GM21423 (cell line): ENCODE results near the gene KY.

Experiments used
- ATAC-seq: cut with Tn5 transposase; IDR thresholded peaks from one replicate; pipeline ENCODE4 v1.9.1; 2021; ENCODE audit warnings: mild to moderate bottlenecking, moderate library complexity; ENCODE audit not compliant: unreplicated experiment

The KY gene

GRCh38 chr3:134675726-134676256 lies 25.0 kb upstream of the KY start:
- ATAC-seq = no peak

GRCh38 chr3:134672571-134672970 lies 21.7 kb upstream of the KY start:
- ATAC-seq = no peak

GRCh38 chr3:134667956-134668355 lies 17.1 kb upstream of the KY start:
- no peak for ATAC-seq

- ATAC-seq = no peak
These were observed 16.6 kb upstream of the KY start for GRCh38 chr3:134667406-134667805.

GRCh38 chr3:134666885-134667284 lies 16.1 kb upstream of the KY start:
- no peak for ATAC-seq

GRCh38 chr3:134666466-134666865 lies 15.6 kb upstream of the KY start:
- no peak for ATAC-seq

GRCh38 chr3:134666052-134666451 lies 15.2 kb upstream of the KY start:
- ATAC-seq = no peak

- no peak for ATAC-seq
These were observed 14.4 kb upstream of the KY start for GRCh38 chr3:134665243-134665642.

GRCh38 chr3:134663721-134664456 lies 13.1 kb upstream of the KY start:
- ATAC-seq = no peak

GRCh38 chr3:134660046-134660441 lies 9.2 kb upstream of the KY start:
- ATAC-seq = no peak

GRCh38 chr3:134659391-134660045 lies 8.7 kb upstream of the KY start:
- no peak for ATAC-seq

- no peak for ATAC-seq
These were observed 7.7 kb upstream of the KY start for GRCh38 chr3:134658555-134658954.

GRCh38 chr3:134656211-134656800 lies 5.5 kb upstream of the KY start:
- no peak for ATAC-seq

GRCh38 chr3:134655706-134656105 lies 4.9 kb upstream of the KY start:
- ATAC-seq = no peak

GRCh38 chr3:134654031-134654430 lies 3.2 kb upstream of the KY start:
- no peak for ATAC-seq

- no peak for ATAC-seq
These were observed 2.2 kb upstream of the KY start for GRCh38 chr3:134652886-134653630.

- no peak for ATAC-seq
These were observed 1.6 kb upstream of the KY start for GRCh38 chr3:134652409-134652831.

- ATAC-seq = no peak
These were observed 672 bp upstream of the KY start for GRCh38 chr3:134651347-134652041.

GRCh38 chr3:134649106-134649705 lies 1.6 kb downstream of the KY start:
- no peak for ATAC-seq
